H1 (cell line): Measurements from ENCODE around the gene CCL25. TPM values are rescaled to one million over a fixed set of nuclear protein-coding genes. Genes with fewer than 3 reads are reported as not detected.

Source experiments
- CTCF ChIA-PET: fragments of 300-600 bp; sonication (Branson Sonifier 250); formaldehyde crosslinking; loops from one replicate; lab custom pipeline; 2021; ENCODE audit not compliant: partially characterized antibody; lab: Charles Lee
- POLR2A ChIA-PET: fragments of 300-600 bp; sonication (Branson Sonifier 250); formaldehyde crosslinking; loops from one replicate; lab custom pipeline; 2021; ENCODE audit warnings: inconsistent platforms; ENCODE audit not compliant: partially characterized antibody; lab: Charles Lee
- DNase-seq, 2 experiments: peaks; one replicate each; pipeline versions ENCODE4 v3.0.0 to v3.0.0-alpha.2; 2010 to 2022; ENCODE audit warnings: low spot score in 2 of 2, low read depth in 1 of 2, mixed read lengths in 1 of 2
- FAIRE-seq: peaks from 2 replicates; lab custom pipeline; 2011; peaks lifted over from hg19 to GRCh38; lab: Jason Lieb, UNC
- H2AFZ ChIP-seq: 2 replicates; pipeline ENCODE4 v1.8.1; 2012; ENCODE audit warnings: low read length, inconsistent platforms
- H2AK5ac ChIP-seq: 2 replicates; pipeline ENCODE4 v1.6.1; 2013; ENCODE audit warnings: low read depth, low read length
- H2BK120ac ChIP-seq: replicated peaks from 2 replicates; pipeline ENCODE3; 2013; ENCODE audit warnings: low read depth, low read length, inconsistent platforms
- H2BK12ac ChIP-seq: 2 replicates; pipeline ENCODE4 v1.6.1; 2013; ENCODE audit warnings: low read depth, low read length
- H2BK15ac ChIP-seq: 2 replicates; pipeline ENCODE4 v1.6.1; 2013; ENCODE audit warnings: low read length
- H2BK20ac ChIP-seq: 2 replicates; pipeline ENCODE4 v1.6.1; 2013; ENCODE audit warnings: low read length
- H2BK5ac ChIP-seq: 2 replicates; pipeline ENCODE4 v1.6.1; 2013; ENCODE audit warnings: low read depth, low read length
- H3K14ac ChIP-seq: 2 replicates; pipeline ENCODE4 v1.6.1; 2013; ENCODE audit warnings: inconsistent platforms; ENCODE audit not compliant: insufficient read length
- H3K18ac ChIP-seq: 2 replicates; pipeline ENCODE4 v1.6.1; 2013; ENCODE audit warnings: low read length; ENCODE audit errors: extremely low read depth
- H3K23ac ChIP-seq: 2 replicates; pipeline ENCODE4 v1.6.1; 2013; ENCODE audit warnings: inconsistent platforms; ENCODE audit not compliant: insufficient read length
- H3K23me2 ChIP-seq: 2 replicates; pipeline ENCODE4 v1.6.1; 2013; ENCODE audit warnings: low read depth, low read length
- H3K27ac ChIP-seq: 2 replicates; pipeline ENCODE4 v1.6.1; 2011; ENCODE audit warnings: low read depth, low read length, inconsistent platforms
- H3K27me3 ChIP-seq, 4 experiments: replicated peaks in 1 of 4; 1 replicate in 1 of 4; 2 replicates in 3 of 4; pipeline versions ENCODE4 v1.6.1 to v1.8.1; 2011 to 2013; ENCODE audit warnings: low read length in 3 of 4, mild to moderate bottlenecking in 3 of 4, inconsistent platforms in 2 of 4, mixed read lengths in 2 of 4, moderate library complexity in 1 of 4; ENCODE audit not compliant: control insufficient read depth in 3 of 4, insufficient read depth in 3 of 4; ENCODE audit errors: extremely low read depth in 1 of 4
- H3K36me3 ChIP-seq, 4 experiments: 2 replicates each; pipeline versions ENCODE4 v1.6.1 to v1.8.1; 2011 to 2013; ENCODE audit warnings: mild to moderate bottlenecking in 4 of 4, low read length in 3 of 4, moderate library complexity in 2 of 4, control low read depth in 1 of 4, inconsistent platforms in 1 of 4; ENCODE audit not compliant: insufficient read depth in 4 of 4, control insufficient read depth in 2 of 4
- H3K4ac ChIP-seq: replicated peaks from 2 replicates; pipeline ENCODE3; 2013; ENCODE audit warnings: low read length, low read depth, mixed read lengths, inconsistent platforms; ENCODE audit not compliant: insufficient read length
- H3K4me1 ChIP-seq, 4 experiments: replicated peaks in 1 of 4; 1 replicate in 1 of 4; 2 replicates in 3 of 4; pipeline versions ENCODE4 v1.6.1 to v1.8.1; 2011 to 2013; ENCODE audit warnings: low read length in 3 of 4, inconsistent platforms in 2 of 4, mixed read lengths in 1 of 4; ENCODE audit not compliant: insufficient read depth in 4 of 4, control insufficient read depth in 3 of 4
- H3K4me2 ChIP-seq, 2 experiments: 2 replicates each; pipeline versions ENCODE4 v1.6.1 to v1.8.1; 2011 to 2013; ENCODE audit warnings: low read depth in 2 of 2, low read length in 2 of 2, control low read depth in 1 of 2, inconsistent platforms in 1 of 2, mild to moderate bottlenecking in 1 of 2; ENCODE audit not compliant: insufficient read depth in 1 of 2
- H3K4me3 ChIP-seq, 4 experiments: fragments of 200-600, 300-600 bp in 1 of 4; sonication (generic), shearing (Covaris generic), sonication (Bioruptor Twin) in 1 of 4; 2 replicates each; pipeline versions ENCODE4 v1.5.1 to v1.8.1; 2011 to 2016; ENCODE audit warnings: low read length in 4 of 4, low read depth in 3 of 4, control low read depth in 2 of 4, inconsistent platforms in 2 of 4, mild to moderate bottlenecking in 2 of 4, mixed read lengths in 1 of 4, moderate library complexity in 1 of 4; ENCODE audit not compliant: insufficient read depth in 2 of 4; ENCODE audit errors: extremely low read depth in 1 of 4
- H3K56ac ChIP-seq: replicated peaks from 2 replicates; pipeline ENCODE3; 2013; ENCODE audit warnings: low read depth, mild to moderate bottlenecking, mixed read lengths, low read length, inconsistent platforms; ENCODE audit not compliant: insufficient read length
- H3K79me1 ChIP-seq: 2 replicates; pipeline ENCODE4 v1.6.1; 2013; ENCODE audit warnings: low read depth, low read length, control low read depth
- H3K79me2 ChIP-seq, 2 experiments: 2 replicates each; pipeline versions ENCODE4 v1.6.1 to v1.8.1; 2012 to 2013; ENCODE audit warnings: low read length in 2 of 2, mild to moderate bottlenecking in 2 of 2, inconsistent platforms in 1 of 2; ENCODE audit not compliant: insufficient read depth in 2 of 2, control insufficient read depth in 1 of 2
- H3K9ac ChIP-seq, 4 experiments: replicated peaks in 1 of 4; 1 replicate in 1 of 4; 2 replicates in 3 of 4; pipeline versions ENCODE4 v1.6.1 to v1.8.1; 2011 to 2013; ENCODE audit warnings: low read depth in 3 of 4, low read length in 3 of 4, control low read depth in 2 of 4, mild to moderate bottlenecking in 2 of 4, moderate library complexity in 2 of 4, inconsistent platforms in 1 of 4; ENCODE audit errors: extremely low read depth in 1 of 4
- H3K9me3 ChIP-seq, 2 experiments: 2 replicates each; pipeline versions ENCODE4 v1.6.1 to v1.8.1; 2012 to 2013; ENCODE audit warnings: mild to moderate bottlenecking in 2 of 2, moderate library complexity in 2 of 2, control low read depth in 1 of 2, inconsistent platforms in 1 of 2, low read depth in 1 of 2, low read length in 1 of 2, mixed read lengths in 1 of 2; ENCODE audit not compliant: insufficient read depth in 2 of 2
- H4K20me1 ChIP-seq, 2 experiments: replicated peaks in 1 of 2; 2 replicates each; pipeline versions ENCODE3 to v1.8.1; 2011 to 2013; ENCODE audit warnings: inconsistent platforms in 2 of 2, low read length in 2 of 2, mild to moderate bottlenecking in 1 of 2; ENCODE audit not compliant: insufficient read depth in 2 of 2, control insufficient read depth in 1 of 2
- H4K5ac ChIP-seq: 2 replicates; pipeline ENCODE4 v1.6.1; 2013; ENCODE audit warnings: low read length, low read depth, mixed read lengths, inconsistent platforms; ENCODE audit not compliant: insufficient read length
- H4K8ac ChIP-seq: 2 replicates; pipeline ENCODE4 v1.8.0; 2013; ENCODE audit warnings: mild to moderate bottlenecking, moderate library complexity, low read length, inconsistent platforms; ENCODE audit not compliant: insufficient read depth; ENCODE audit errors: extremely low read depth
- H4K91ac ChIP-seq: replicated peaks from 2 replicates; pipeline ENCODE3; 2013; ENCODE audit warnings: low read length, mixed read lengths, inconsistent platforms; ENCODE audit not compliant: insufficient read length
- ATF3 ChIP-seq: IDR thresholded peaks from 2 replicates; pipeline ENCODE4 v1.6.1; 2011; ENCODE audit warnings: low read depth, mild to moderate bottlenecking, low read length; ENCODE audit not compliant: insufficient read depth
- CREB1 ChIP-seq: IDR thresholded peaks from 2 replicates; pipeline ENCODE4 v1.6.1; 2012; ENCODE audit warnings: inconsistent platforms
- CTBP2 ChIP-seq: IDR thresholded peaks from 2 replicates; pipeline ENCODE4 v1.7.0; 2011; ENCODE audit warnings: borderline replicate concordance, mild to moderate bottlenecking, moderate library complexity, mixed read lengths, low read length; ENCODE audit not compliant: insufficient read depth, insufficient read length
- E2F6 ChIP-seq: IDR thresholded peaks from 2 replicates; pipeline ENCODE4 v1.6.1; 2012; ENCODE audit warnings: inconsistent platforms
- JUND ChIP-seq: IDR thresholded peaks from 2 replicates; pipeline ENCODE4 v1.6.1; 2011; ENCODE audit warnings: mild to moderate bottlenecking, improper control_type of control experiment, low read length
- MAFK ChIP-seq: IDR thresholded peaks from 2 replicates; pipeline ENCODE4 v1.6.1; 2012; ENCODE audit warnings: low read depth, mild to moderate bottlenecking, improper control_type of control experiment, low read length
- PHF8 ChIP-seq: fragments of 200-600 bp; sonication (generic); conservative IDR thresholded peaks from 2 replicates; pipeline ENCODE4 v1.7.1; 2012; ENCODE audit warnings: low read depth, mild to moderate bottlenecking, inconsistent platforms, low read length, moderate library complexity
- SIN3A ChIP-seq, 2 experiments: IDR thresholded peaks in 1 of 2; conservative IDR thresholded peaks in 1 of 2; 2 replicates each; pipeline ENCODE4 v1.6.1; 2011 to 2012; ENCODE audit warnings: low read length in 2 of 2, improper control_type of control experiment in 1 of 2, low read depth in 1 of 2, mild to moderate bottlenecking in 1 of 2
- TAF1 ChIP-seq: IDR thresholded peaks from 2 replicates; pipeline ENCODE4 v1.6.1; 2011; ENCODE audit warnings: mild to moderate bottlenecking, low read depth, low read length
- TAF7 ChIP-seq: optimal IDR thresholded peaks from 2 replicates; pipeline ENCODE3; 2011; ENCODE audit warnings: low read depth, mild to moderate bottlenecking, inconsistent platforms, low read length, moderate library complexity, borderline replicate concordance
- WGBS, 2 experiments: shearing (Covaris generic) in 1 of 2; methylation state at CpG; one replicate each; pipeline versions ENCODE4 v1.1.6 to v1.1.7; 2013 to 2015; ENCODE audit warnings: low lambda C conversion rate in 2 of 2, mixed read lengths in 2 of 2, inconsistent platforms in 1 of 2, low coverage in 1 of 2, missing lambda C conversion rate in 1 of 2; ENCODE audit not compliant: insufficient replicate concordance in 2 of 2, insufficient coverage in 1 of 2, insufficient read length in 1 of 2; ENCODE audit errors: extremely low coverage in 1 of 2, missing lambda C conversion rate in 1 of 2; 5-methylcytosine and 5-hydroxymethylcytosine counted together
- polyA plus RNA-seq, 7 experiments: library from polyadenylated mRNA; depleted of rRNA in 3 of 7; stranded (reverse) in 5 of 7; unstranded in 2 of 7; fragments of >200 nt in 5 of 7; fragments of 200-250 nt in 2 of 7; gene quantifications; 1 replicate in 5 of 7; 2 replicates in 1 of 7; 4 replicates in 1 of 7; pipeline versions ENCODE4 v1.2.1 to v1.2.3, GENCODE V29; 2011 to 2013; ENCODE audit warnings: missing spikeins in 2 of 7, mixed read lengths in 2 of 7
- total RNA-seq: library from RNA; stranded (reverse); fragmentation: NEBNext Ultra II Directional; extraction: Animal tissue kit (Norgen Biotek cat#: 25700); gene quantifications from 2 replicates; pipeline ENCODE4 v1.2.1, GENCODE V29; 2021

The CCL25 gene
- total and polyA plus RNA-seq, 2 of the 8 experiments (the other 6 are each of a cell fraction or from before 2014, with no cell fraction given): 0.59 TPM; not detected in 1

- Histone ChIP-seq H3K4me1 (no peaks in the 10 kb centered on the region), H3K79me2 (no peaks in the 10 kb centered on the region), H3K36me3 (peaks cover 0 to 10% (median 2%) of the 10 kb centered on the region in 4 experiments; a peak in 4 of 8 replicates), H3K4me3 (no peak overlapping the region), H4K91ac (no peak overlapping the region), H4K5ac (no peak overlapping the region), H3K4me2 (no peak overlapping the region), H3K9me3 (no peaks in the 10 kb centered on the region), H3K23me2 (no peaks in the 10 kb centered on the region), H2BK15ac (no peak overlapping the region), H2AFZ (no peak overlapping the region), H3K18ac (no peak overlapping the region), H3K27me3 (no peaks in the 10 kb centered on the region), H3K27ac (no peak overlapping the region; the same call in 1 of the 2 replicates), H2BK12ac (no peak overlapping the region), H2AK5ac (no peak overlapping the region), H2BK5ac (no peak overlapping the region; the same call in 1 of the 2 replicates), H2BK20ac (no peak overlapping the region), H3K23ac (no peak overlapping the region), H3K79me1 (no peaks in the 10 kb centered on the region), H3K9ac (no peak overlapping the region), H3K4ac (no peak overlapping the region), H2BK120ac (no peak overlapping the region), H3K14ac (no peak overlapping the region), H3K56ac (no peak overlapping the region), H4K8ac (peak overlapping the region; percentile 57; the same call in 1 of the 2 replicates), H4K20me1 (peaks cover 0 to 4% of the 10 kb centered on the region in 2 experiments)
- FAIRE-seq (no peak), DNase-seq (no peak)
- ChIA-PET POLR2A (interaction anchor here (1.0 kb wide), 1 partner anchor 10 kb away, joined by 3 read pairs; no protein-coding TSS in a partner anchor), CTCF (interaction anchor here (1.0 kb wide), 1 partner anchor 110 kb away, joined by 4 read pairs; no protein-coding TSS in a partner anchor)
- WGBS, 2 experiments: 91% methylated on average over 12 of the region's 12 CpGs; no CpG with 5 or more reads in 1 of the 2 experiments
- TF ChIP-seq ATF3: no peak
- no peak for TF ChIP-seq SIN3A (conservative IDR thresholded peaks at IDR 0.05 in 1 of 2, IDR thresholded peaks at IDR 0.05 in 1 of 2; ENCODE audit: low read depth in 1 of 2, low read length in 2 of 2)
- TF ChIP-seq PHF8: no peak
- TF ChIP-seq CREB1: no peak
- no peak for TF ChIP-seq MAFK
- TF ChIP-seq JUND: no peak
- TF ChIP-seq TAF7: no peak
- TF ChIP-seq TAF1: no peak
- TF ChIP-seq CTBP2: no peak
- no peak for TF ChIP-seq E2F6
Observed at GRCh38 chr19:8080832-8081231, 28.3 kb downstream of the CCL25 start.
